ENCODE data around the gene CAMKK1. TPM values are rescaled to one million over a fixed set of nuclear protein-coding genes. Genes with fewer than 3 reads are reported as not detected.
A peak's percentile ranks its signal among the peaks of the same experiment; 100 is the strongest.

Gene CAMKK1
- total and polyA plus RNA-seq, 2 of the 4 experiments (the other 2 are of a cell fraction), result 4.1 to 8.2 TPM

DNA sequence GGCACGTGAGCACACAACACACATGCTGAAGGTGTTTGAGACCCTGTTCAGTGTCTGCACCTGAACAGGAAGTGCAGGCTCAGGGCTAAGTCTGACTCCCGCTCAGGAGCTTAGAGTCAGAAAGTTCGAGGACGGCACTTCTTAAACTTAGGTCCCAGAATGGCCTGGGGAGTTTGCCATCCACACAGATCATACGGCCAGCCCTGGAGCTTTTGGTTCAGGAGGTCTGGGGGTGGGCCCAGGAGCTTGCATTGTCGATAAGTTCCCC lies 4.0 kb upstream of the CAMKK1 start:
- H3K56ac ChIP-seq (ENCODE audit: extremely low read depth, insufficient read depth, low read length), result no peak overlapping the region
- DNase-seq (no peak), ATAC-seq (ENCODE audit: low read depth) (no peak)
- TF ChIP-seq, protein P1, sequence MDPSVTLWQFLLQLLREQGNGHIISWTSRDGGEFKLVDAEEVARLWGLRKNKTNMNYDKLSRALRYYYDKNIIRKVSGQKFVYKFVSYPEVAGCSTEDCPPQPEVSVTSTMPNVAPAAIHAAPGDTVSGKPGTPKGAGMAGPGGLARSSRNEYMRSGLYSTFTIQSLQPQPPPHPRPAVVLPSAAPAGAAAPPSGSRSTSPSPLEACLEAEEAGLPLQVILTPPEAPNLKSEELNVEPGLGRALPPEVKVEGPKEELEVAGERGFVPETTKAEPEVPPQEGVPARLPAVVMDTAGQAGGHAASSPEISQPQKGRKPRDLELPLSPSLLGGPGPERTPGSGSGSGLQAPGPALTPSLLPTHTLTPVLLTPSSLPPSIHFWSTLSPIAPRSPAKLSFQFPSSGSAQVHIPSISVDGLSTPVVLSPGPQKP (IDR thresholded peaks at IDR 0.05; ENCODE audit: borderline replicate concordance, low read depth, low read length), result no peak
- TF ChIP-seq, protein P2, sequence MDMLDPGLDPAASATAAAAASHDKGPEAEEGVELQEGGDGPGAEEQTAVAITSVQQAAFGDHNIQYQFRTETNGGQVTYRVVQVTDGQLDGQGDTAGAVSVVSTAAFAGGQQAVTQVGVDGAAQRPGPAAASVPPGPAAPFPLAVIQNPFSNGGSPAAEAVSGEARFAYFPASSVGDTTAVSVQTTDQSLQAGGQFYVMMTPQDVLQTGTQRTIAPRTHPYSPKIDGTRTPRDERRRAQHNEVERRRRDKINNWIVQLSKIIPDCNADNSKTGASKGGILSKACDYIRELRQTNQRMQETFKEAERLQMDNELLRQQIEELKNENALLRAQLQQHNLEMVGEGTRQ (IDR thresholded peaks at IDR 0.05; ENCODE audit: low read depth, low read length), result no peak
- TF ChIP-seq, protein P3, sequence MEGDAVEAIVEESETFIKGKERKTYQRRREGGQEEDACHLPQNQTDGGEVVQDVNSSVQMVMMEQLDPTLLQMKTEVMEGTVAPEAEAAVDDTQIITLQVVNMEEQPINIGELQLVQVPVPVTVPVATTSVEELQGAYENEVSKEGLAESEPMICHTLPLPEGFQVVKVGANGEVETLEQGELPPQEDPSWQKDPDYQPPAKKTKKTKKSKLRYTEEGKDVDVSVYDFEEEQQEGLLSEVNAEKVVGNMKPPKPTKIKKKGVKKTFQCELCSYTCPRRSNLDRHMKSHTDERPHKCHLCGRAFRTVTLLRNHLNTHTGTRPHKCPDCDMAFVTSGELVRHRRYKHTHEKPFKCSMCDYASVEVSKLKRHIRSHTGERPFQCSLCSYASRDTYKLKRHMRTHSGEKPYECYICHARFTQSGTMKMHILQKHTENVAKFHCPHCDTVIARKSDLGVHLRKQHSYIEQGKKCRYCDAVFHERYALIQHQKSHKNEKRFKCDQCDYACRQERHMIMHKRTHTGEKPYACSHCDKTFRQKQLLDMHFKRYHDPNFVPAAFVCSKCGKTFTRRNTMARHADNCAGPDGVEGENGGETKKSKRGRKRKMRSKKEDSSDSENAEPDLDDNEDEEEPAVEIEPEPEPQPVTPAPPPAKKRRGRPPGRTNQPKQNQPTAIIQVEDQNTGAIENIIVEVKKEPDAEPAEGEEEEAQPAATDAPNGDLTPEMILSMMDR (conservative IDR thresholded peaks at IDR 0.05; ENCODE audit: low read depth, low read length), result no peak
- TF ChIP-seq MAFK (IDR thresholded peaks at IDR 0.05; ENCODE audit: low read depth, low read length) (no peak), RCOR1 (IDR thresholded peaks at IDR 0.05; ENCODE audit: insufficient replicate concordance, low read length) (no peak), NFE2L2 (IDR thresholded peaks at IDR 0.05; ENCODE audit: low read depth, low read length) (no peak), MXI1 (IDR thresholded peaks at IDR 0.05; ENCODE audit: borderline replicate concordance, low read depth, low read length) (no peak), RFX5 (IDR thresholded peaks at IDR 0.05; ENCODE audit: low read depth, low read length) (no peak), RAD21 (IDR thresholded peaks at IDR 0.05; ENCODE audit: low read length) (no peak), POLR2A (IDR thresholded peaks at IDR 0.05; ENCODE audit: low read depth, low read length) (no peak), CEBPB (IDR thresholded peaks at IDR 0.05; ENCODE audit: low read depth, low read length) (no peak), BHLHE40 (IDR thresholded peaks at IDR 0.05; ENCODE audit: low read depth, low read length) (no peak)
- no peak overlapping the region for H2BK5ac ChIP-seq (ENCODE audit: low read depth, low read length, poor library complexity, severe bottlenecking)
- peaks cover 17% of the 10 kb centered on the region; the same call in 1 of the 2 replicates for H3K9me1 ChIP-seq (ENCODE audit: insufficient read depth, low read length)
- intact Hi-C loops (cut with micrococcal nuclease), result no loop called here
- H3K4ac ChIP-seq (ENCODE audit: low read depth, low read length), result no peak overlapping the region
- no peak overlapping the region for H3K23ac ChIP-seq (ENCODE audit: low read depth, low read length)
- no peak overlapping the region for H3K4me3 ChIP-seq (ENCODE audit: insufficient read depth, low read depth, low read length)
- no peak overlapping the region for H4K5ac ChIP-seq (ENCODE audit: low read depth, low read length)
- H3K27ac ChIP-seq (ENCODE audit: insufficient read depth, low read length), result no peak overlapping the region
- H2AK5ac ChIP-seq (ENCODE audit: low read depth, low read length), result no peak overlapping the region
- peaks cover 0 to 2% of the 10 kb centered on the region in 2 experiments; a peak in 1 of 4 replicates for H3K79me1 ChIP-seq (ENCODE audit: low read depth in 1 of 2, low read length in 2 of 2)
- H3K4me2 ChIP-seq (ENCODE audit: low read depth, low read length), result no peak overlapping the region
- no peaks in the 10 kb centered on the region for H3K9me3 ChIP-seq (ENCODE audit: control insufficient read depth, insufficient read depth, low read length)
- POLR2A ChIA-PET (ENCODE audit: unreplicated experiment), result no interaction called here
- no peak overlapping the region for H3K18ac ChIP-seq (ENCODE audit: low read depth, low read length)
- no peak overlapping the region for H2AK9ac ChIP-seq (replicated peaks; ENCODE audit: low read depth, low read length, poor library complexity)
- dilution Hi-C loops (cut with HindIII; ENCODE audit: low sequenced_read_pairs, unreplicated experiment), result no loop called here
- no TSS peak for BruUV-seq (replicated peaks)
- peaks cover 3% of the 10 kb centered on the region; the same call in 1 of the 2 replicates for H4K20me1 ChIP-seq (ENCODE audit: insufficient read depth, low read length)
- no peak overlapping the region for H4K91ac ChIP-seq (ENCODE audit: insufficient read depth, low read depth, low read length)
- no peak overlapping the region for H2BK20ac ChIP-seq (ENCODE audit: low read depth, low read length)
- peak overlapping the region; percentile 8 for H2AFZ ChIP-seq (replicated peaks; ENCODE audit: low read length, poor library complexity)
- no peak overlapping the region for H3K9ac ChIP-seq (ENCODE audit: low read depth, low read length)
- H4K8ac ChIP-seq (ENCODE audit: low read depth in 2 of 2, low read length in 2 of 2), result no peak overlapping the region
- H3K27me3 ChIP-seq (ENCODE audit: control insufficient read depth, insufficient read depth, low read length), result peaks cover 2% of the 10 kb centered on the region; the same call in 1 of the 2 replicates
- CTCF ChIA-PET, result interaction anchor here (0.6 to 1.6 kb wide), 2 partner anchors 17 to 111 kb away, joined by 3 to 4 read pairs; no protein-coding TSS in a partner anchor
- WGBS, 2 experiments (ENCODE audit: extremely low coverage in 2 of 2, insufficient read length in 1 of 2), result 96% methylated on average over 4 of the region's 6 CpGs; no CpG with 5 or more reads in 1 of the 2 experiments
- H3K4me1 ChIP-seq (ENCODE audit: control insufficient read depth, insufficient read depth, low read length), result peaks cover 6% of the 10 kb centered on the region
- no peaks in the 10 kb centered on the region for H3K36me3 ChIP-seq (ENCODE audit: control insufficient read depth, insufficient read depth, low read length)
- no peak overlapping the region for H3K14ac ChIP-seq (replicated peaks; ENCODE audit: low read depth, low read length)
- no peak overlapping the region for H2BK15ac ChIP-seq (ENCODE audit: low read depth, low read length)
- H2BK120ac ChIP-seq (ENCODE audit: low read depth, low read length), result no peak overlapping the region
- in situ Hi-C loops (cut with MboI; ENCODE audit: low sequenced_read_pairs), result no loop called here
